ENCODE results near the gene IL16. TPM values are rescaled to one million over a fixed set of nuclear protein-coding genes. Genes with fewer than 3 reads are reported as not detected.

The IL16 gene
- polyA plus RNA-seq, 1 donor from 2014 or later: not detected

- H3K36me3 ChIP-seq (ENCODE audit: insufficient read depth, low read length): no peaks in the 10 kb centered on the region
- no peak overlapping the region for H3K27ac ChIP-seq (ENCODE audit: low read length)
- H3K9ac ChIP-seq (ENCODE audit: low read length): no peak overlapping the region
- H3K4me3 ChIP-seq (ENCODE audit: low read length): no peak overlapping the region
- no peak overlapping the region for H2AFZ ChIP-seq (ENCODE audit: low read depth, low read length)
- no peaks in the 10 kb centered on the region for H3K79me2 ChIP-seq (replicated peaks; ENCODE audit: insufficient read depth, low read length)
- no peaks in the 10 kb centered on the region for H4K20me1 ChIP-seq (ENCODE audit: insufficient read depth)
- H3K4me2 ChIP-seq (ENCODE audit: low read length): no peak overlapping the region
- H3F3A ChIP-seq (ENCODE audit: insufficient read depth, low read length, poor library complexity, severe bottlenecking): no peaks in the 10 kb centered on the region
- H3K27me3 ChIP-seq (ENCODE audit: insufficient read depth, low read depth, low read length): no peaks in the 10 kb centered on the region
- no peaks in the 10 kb centered on the region for H3K9me3 ChIP-seq (ENCODE audit: low read length)
- no peak for TF ChIP-seq SMC3 (conservative IDR thresholded peaks at IDR 0.05; ENCODE audit: poor library complexity)
- no peak for TF ChIP-seq REST (IDR thresholded peaks at IDR 0.05; ENCODE audit: borderline replicate concordance)
- H3K9me2 ChIP-seq (ENCODE audit: insufficient read depth, low read length): no peaks in the 10 kb centered on the region
These were observed 138.2 kb downstream of the IL16 start for GRCh38 chr15:81334768-81335435.

- Histone ChIP-seq H3K9ac (ENCODE audit: low read length) (no peak overlapping the region), H3K4me2 (ENCODE audit: low read length) (no peak overlapping the region), H3K27me3 (ENCODE audit: insufficient read depth, low read depth, low read length) (no peaks in the 10 kb centered on the region), H3F3A (ENCODE audit: insufficient read depth, low read length, poor library complexity, severe bottlenecking) (no peaks in the 10 kb centered on the region), H3K27ac (ENCODE audit: low read length) (no peak overlapping the region), H3K9me3 (ENCODE audit: low read length) (no peaks in the 10 kb centered on the region), H3K79me2 (replicated peaks; ENCODE audit: insufficient read depth, low read length) (no peaks in the 10 kb centered on the region), H3K4me3 (ENCODE audit: low read length) (no peak overlapping the region), H3K36me3 (ENCODE audit: insufficient read depth, low read length) (no peaks in the 10 kb centered on the region), H4K20me1 (ENCODE audit: insufficient read depth) (no peaks in the 10 kb centered on the region), H3K9me2 (ENCODE audit: insufficient read depth, low read length) (no peaks in the 10 kb centered on the region), H2AFZ (ENCODE audit: low read depth, low read length) (no peak overlapping the region)
- no peak for TF ChIP-seq POLR2AphosphoS5 (IDR thresholded peaks at IDR 0.05)
- no peak for TF ChIP-seq CTCF (IDR thresholded peaks at IDR 0.05; ENCODE audit: poor library complexity, severe bottlenecking)
- no peak for TF ChIP-seq MXI1 (conservative IDR thresholded peaks at IDR 0.05; ENCODE audit: poor library complexity, severe bottlenecking)
- TF ChIP-seq TAF1 (IDR thresholded peaks at IDR 0.05; ENCODE audit: low read depth): no peak
- no peak for TF ChIP-seq RAD21 (conservative IDR thresholded peaks at IDR 0.05)
- no peak for TF ChIP-seq REST (IDR thresholded peaks at IDR 0.05; ENCODE audit: borderline replicate concordance)
- no peak for TF ChIP-seq SMC3 (conservative IDR thresholded peaks at IDR 0.05; ENCODE audit: poor library complexity)
- TF ChIP-seq EP300 (conservative IDR thresholded peaks at IDR 0.05; ENCODE audit: poor library complexity, severe bottlenecking): no peak
- TF ChIP-seq EZH2 (IDR thresholded peaks at IDR 0.05; ENCODE audit: borderline replicate concordance, insufficient read depth, low read length, poor library complexity, severe bottlenecking): no peak
These were observed 139.0 kb downstream of the IL16 start for GRCh38 chr15:81335631-81336030.

Measured in neural cell (in vitro differentiated cells).